Keratinocyte (primary cell): ENCODE results near the gene TGIF1. TPM values are rescaled to one million over a fixed set of nuclear protein-coding genes. Genes with fewer than 3 reads are reported as not detected.

Experiments used
- DNase-seq: peaks from one replicate; pipeline ENCODE4 v3.0.0-alpha.2; 2011; ENCODE audit warnings: low read depth, missing footprints, low spot score
- FAIRE-seq: peaks from 2 replicates; lab custom pipeline; 2011; peaks lifted over from hg19 to GRCh38; lab: Jason Lieb, UNC
- H2AFZ ChIP-seq: 2 replicates; pipeline ENCODE4 v1.6.0; 2012; ENCODE audit warnings: low read length, control low read depth, inconsistent platforms; ENCODE audit not compliant: control insufficient read depth
- H3K27ac ChIP-seq: 2 replicates; pipeline ENCODE4 v1.5.1; 2011; ENCODE audit warnings: low read length; ENCODE audit not compliant: control insufficient read depth, insufficient read depth
- H3K27me3 ChIP-seq: 3 replicates; pipeline ENCODE4 v1.6.0; 2011; ENCODE audit warnings: low read length; ENCODE audit not compliant: control insufficient read depth, insufficient read depth; ENCODE audit errors: extremely low read depth
- H3K36me3 ChIP-seq, 2 experiments: 2 replicates in 1 of 2; 3 replicates in 1 of 2; pipeline ENCODE4 v1.5.1; 2011; ENCODE audit warnings: low read length in 2 of 2, mild to moderate bottlenecking in 1 of 2; ENCODE audit not compliant: control insufficient read depth in 2 of 2, insufficient read depth in 2 of 2; ENCODE audit errors: extremely low read depth in 1 of 2
- H3K4me1 ChIP-seq: 3 replicates; pipeline ENCODE4 v1.5.1; 2011; ENCODE audit warnings: low read length; ENCODE audit not compliant: control insufficient read depth, insufficient read depth; ENCODE audit errors: extremely low read depth
- H3K4me2 ChIP-seq: 3 replicates; pipeline ENCODE4 v1.6.0; 2011; ENCODE audit warnings: low read depth, low read length; ENCODE audit not compliant: control insufficient read depth, insufficient read depth; ENCODE audit errors: extremely low read depth
- H3K4me3 ChIP-seq, 3 experiments: fragments of 200-600 bp in 1 of 3; sonication (generic) in 1 of 3; 2 replicates in 2 of 3; 3 replicates in 1 of 3; pipeline ENCODE4 v1.5.1; 2011 to 2016; ENCODE audit warnings: low read length in 3 of 3, mild to moderate bottlenecking in 3 of 3, control low read depth in 2 of 3, inconsistent platforms in 1 of 3, low read depth in 1 of 3, mixed read lengths in 1 of 3, mixed run types in 1 of 3, moderate library complexity in 1 of 3; ENCODE audit not compliant: control insufficient read depth in 2 of 3, insufficient read depth in 2 of 3; ENCODE audit errors: extremely low read depth in 1 of 3
- H3K79me2 ChIP-seq: 2 replicates; pipeline ENCODE4 v1.6.0; 2012; ENCODE audit warnings: low read length; ENCODE audit not compliant: control insufficient read depth, insufficient read depth
- H3K9ac ChIP-seq: 3 replicates; pipeline ENCODE4 v1.6.0; 2011; ENCODE audit warnings: low read length; ENCODE audit not compliant: control insufficient read depth, insufficient read depth; ENCODE audit errors: extremely low read depth
- H3K9me1 ChIP-seq: 3 replicates; pipeline ENCODE4 v1.6.0; 2011; ENCODE audit warnings: low read length; ENCODE audit not compliant: control insufficient read depth, insufficient read depth; ENCODE audit errors: extremely low read depth
- H3K9me3 ChIP-seq: 2 replicates; pipeline ENCODE4 v1.5.1; 2012; ENCODE audit warnings: low read depth, low read length; ENCODE audit not compliant: control insufficient read depth
- H4K20me1 ChIP-seq: 3 replicates; pipeline ENCODE4 v1.6.0; 2011; ENCODE audit warnings: low read length; ENCODE audit not compliant: control insufficient read depth, insufficient read depth; ENCODE audit errors: extremely low read depth
- CTCF ChIP-seq, 3 experiments: IDR thresholded peaks in 1 of 3; conservative IDR thresholded peaks in 1 of 3; optimal IDR thresholded peaks in 1 of 3; 2 replicates in 2 of 3; 3 replicates in 1 of 3; pipeline versions ENCODE3 to v1.5.1; 2011; ENCODE audit warnings: low read length in 3 of 3, mild to moderate bottlenecking in 3 of 3, moderate library complexity in 2 of 3, control low read depth in 1 of 3, inconsistent platforms in 1 of 3; ENCODE audit not compliant: insufficient read depth in 2 of 3; ENCODE audit errors: extremely low read depth in 1 of 3
- EZH2 ChIP-seq: IDR thresholded peaks from one replicate; pipeline ENCODE4 v1.6.1; 2012; ENCODE audit warnings: inconsistent platforms, mild to moderate bottlenecking, low read length, moderate library complexity
- dilution Hi-C: fragments of 300-500 bp; cut with MboI; formaldehyde crosslinking; loops from one replicate; pipeline ENCODE4 v1.7.0; 2020; ENCODE audit warnings: low sequenced_read_pairs; ENCODE audit not compliant: extremely low pct_ligation_motif_present
- polyA plus RNA-seq, 5 experiments: library from polyadenylated mRNA; depleted of rRNA in 3 of 5; stranded (reverse) in 3 of 5; stranded (forward) in 1 of 5; unstranded in 1 of 5; fragments of >200 nt; gene quantifications; 1 replicate in 1 of 5; 2 replicates in 3 of 5; 3 replicates in 1 of 5; pipeline versions ENCODE4 v1.2.1 to v1.2.3, GENCODE V29; 2011 to 2012; ENCODE audit warnings: missing spikeins in 2 of 5, low read depth in 1 of 5, low replicate concordance in 1 of 5

Gene TGIF1
- polyA plus RNA-seq, 1 donor (not counting 4 experiments of a cell fraction or from before 2014, with no cell fraction given): 115 TPM

DNA sequence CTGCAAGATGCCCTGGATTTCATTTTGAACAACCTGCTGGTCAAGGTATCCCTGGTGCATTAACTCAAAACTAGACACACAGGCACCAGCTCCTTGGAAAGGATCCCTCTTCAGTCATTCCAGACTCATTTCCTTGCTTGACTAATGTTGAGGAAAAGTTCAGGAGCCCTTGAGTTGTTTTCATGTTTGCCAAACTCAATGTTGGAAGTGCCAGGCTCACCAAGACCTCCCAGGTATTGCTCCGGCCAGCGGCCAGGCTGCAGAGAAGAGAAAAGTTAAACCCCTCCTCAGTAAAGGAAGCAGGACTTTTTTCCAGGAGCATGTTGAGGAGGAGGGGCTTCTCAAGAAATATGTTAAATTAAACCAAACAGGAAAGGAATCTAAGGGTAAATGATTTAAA is 42.7 kb downstream of the TGIF1 start:
- Histone ChIP-seq H3K4me1 (no peaks in the 10 kb centered on the region), H2AFZ (no peak overlapping the region), H4K20me1 (no peaks in the 10 kb centered on the region), H3K4me3 (no peak overlapping the region), H3K9ac (no peak overlapping the region), H3K9me1 (no peaks in the 10 kb centered on the region), H3K27me3 (no peaks in the 10 kb centered on the region), H3K9me3 (no peaks in the 10 kb centered on the region), H3K27ac (no peak overlapping the region), H3K4me2 (no peak overlapping the region), H3K79me2 (no peaks in the 10 kb centered on the region), H3K36me3 (no peaks in the 10 kb centered on the region)
- no peak for DNase-seq
- TF ChIP-seq CTCF (optimal IDR thresholded peaks at IDR 0.05 in 1 of 3, IDR thresholded peaks at IDR 0.05 in 1 of 3, conservative IDR thresholded peaks at IDR 0.05 in 1 of 3; ENCODE audit: extremely low read depth in 1 of 3, insufficient read depth in 2 of 3, low read length in 3 of 3) (no peak), EZH2 (no peak)
- FAIRE-seq: no peak
- dilution Hi-C loops: no loop called here

DNA sequence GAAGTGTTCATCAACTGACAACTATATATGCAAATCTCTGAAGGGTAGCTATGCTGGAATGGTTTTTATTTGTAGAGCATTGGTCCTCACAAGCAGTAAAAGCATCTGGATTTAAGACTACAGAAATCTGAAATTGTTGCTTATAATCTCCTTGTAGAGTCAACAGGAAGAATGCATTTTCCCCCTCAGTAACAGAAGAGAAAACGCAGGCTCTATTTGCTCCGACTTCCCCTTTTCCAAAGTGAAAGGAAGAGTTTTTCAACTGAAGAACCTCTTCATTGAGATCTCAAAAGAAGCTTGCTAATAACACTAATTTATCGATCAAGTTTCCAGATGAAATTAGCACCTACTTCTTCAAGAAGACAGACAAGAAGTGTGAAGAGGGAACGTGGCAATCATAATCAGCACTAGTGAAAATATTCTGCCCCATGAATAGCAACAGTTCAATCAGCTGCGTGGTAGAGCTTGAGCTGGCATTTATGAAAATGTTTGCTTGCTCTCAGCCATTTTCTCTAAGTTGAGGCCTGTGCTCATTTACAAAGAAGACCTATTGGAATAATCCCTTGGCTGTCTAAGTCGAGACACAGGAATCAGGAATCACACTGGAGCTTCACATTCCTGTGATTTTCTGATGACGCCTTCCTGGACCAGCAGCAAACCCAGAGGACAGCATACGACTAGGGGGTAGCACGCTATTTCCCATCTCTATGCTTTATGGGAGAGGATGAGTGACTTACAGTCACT is 43.7 kb downstream of the TGIF1 start:
- Histone ChIP-seq H3K9me1 (no peaks in the 10 kb centered on the region), H3K79me2 (no peaks in the 10 kb centered on the region), H3K27ac (no peak overlapping the region), H3K4me1 (no peaks in the 10 kb centered on the region), H3K4me2 (no peak overlapping the region), H3K9me3 (no peaks in the 10 kb centered on the region), H4K20me1 (no peaks in the 10 kb centered on the region), H3K27me3 (peaks cover 3% of the 10 kb centered on the region), H3K4me3 (no peak overlapping the region), H3K36me3 (no peaks in the 10 kb centered on the region), H3K9ac (no peak overlapping the region), H2AFZ (no peak overlapping the region)
- dilution Hi-C loops: no loop called here
- no peak for FAIRE-seq
- no peak for DNase-seq
- no peak for TF ChIP-seq CTCF (optimal IDR thresholded peaks at IDR 0.05 in 1 of 3, IDR thresholded peaks at IDR 0.05 in 1 of 3, conservative IDR thresholded peaks at IDR 0.05 in 1 of 3; ENCODE audit: extremely low read depth in 1 of 3, insufficient read depth in 2 of 3, low read length in 3 of 3)
- no peak for TF ChIP-seq EZH2
